Measurements from ENCODE around the gene SDHB.

The SDHB gene

GRCh38 chr1:16969057-16969611 lies 84.7 kb downstream of the SDHB start:
- no peak for DNase-seq (ENCODE audit: low read depth)

Measured in ELR (cell line).